Measurements from ENCODE around the gene GLDC.

GRCh38 chr9:6687180-6687579 lies 41.7 kb upstream of the GLDC start:
- TF ChIP-seq CTCF (IDR thresholded peaks at IDR 0.05) (no peak), EZH2phosphoT487 (IDR thresholded peaks at IDR 0.05) (no peak)

Measured in neural progenitor cell (in vitro differentiated cells).